Activated CD4-positive, alpha-beta T cell treated with anti-CD3 and anti-CD28 coated beads for 1 hour (primary cell): ENCODE data around the gene ZBTB16.

Experiments used
- DNase-seq: peaks from one replicate; pipeline ENCODE4 v3.0.0-alpha.2; 2020

Gene ZBTB16

GRCh38 chr11:114135737-114136151, 76.2 kb downstream of the ZBTB16 start:
- DNase-seq: no peak

- DNase-seq: no peak
Measured at GRCh38 chr11:114136686-114137640, 77.5 kb downstream of the ZBTB16 start.

- no peak for DNase-seq
Measured at GRCh38 chr11:114137838-114138237, 78.3 kb downstream of the ZBTB16 start.

GRCh38 chr11:114138411-114138810, 78.9 kb downstream of the ZBTB16 start:
- no peak for DNase-seq

GRCh38 chr11:114140826-114141225, 81.3 kb downstream of the ZBTB16 start:
- no peak for DNase-seq

- DNase-seq: no peak
Measured at GRCh38 chr11:114141863-114142580, 82.5 kb downstream of the ZBTB16 start.

- no peak for DNase-seq
Measured at GRCh38 chr11:114142707-114143106, 83.2 kb downstream of the ZBTB16 start.

- DNase-seq: no peak
Measured at GRCh38 chr11:114145166-114145775, 85.8 kb downstream of the ZBTB16 start.

- DNase-seq: no peak
Measured at GRCh38 chr11:114147375-114148012, 88.0 kb downstream of the ZBTB16 start.

- no peak for DNase-seq
Measured at GRCh38 chr11:114148013-114148382, 88.5 kb downstream of the ZBTB16 start.

- no peak for DNase-seq
Measured at GRCh38 chr11:114149689-114150407, 90.3 kb downstream of the ZBTB16 start.

GRCh38 chr11:114150671-114151070, 91.2 kb downstream of the ZBTB16 start:
- no peak for DNase-seq

- DNase-seq: no peak
Measured at GRCh38 chr11:114151631-114152030, 92.1 kb downstream of the ZBTB16 start.

- no peak for DNase-seq
Measured at GRCh38 chr11:114152162-114152561, 92.7 kb downstream of the ZBTB16 start.

GRCh38 chr11:114152785-114153184, 93.3 kb downstream of the ZBTB16 start:
- DNase-seq: no peak

- no peak for DNase-seq
Measured at GRCh38 chr11:114153224-114153623, 93.7 kb downstream of the ZBTB16 start.

- no peak for DNase-seq
Measured at GRCh38 chr11:114154271-114155047, 94.9 kb downstream of the ZBTB16 start.

GRCh38 chr11:114155116-114155515, 95.6 kb downstream of the ZBTB16 start:
- DNase-seq: no peak

- no peak for DNase-seq
Measured at GRCh38 chr11:114156131-114156581, 96.6 kb downstream of the ZBTB16 start.

- DNase-seq: no peak
Measured at GRCh38 chr11:114156782-114157181, 97.3 kb downstream of the ZBTB16 start.

GRCh38 chr11:114157476-114158050, 98.1 kb downstream of the ZBTB16 start:
- no peak for DNase-seq
